KBM-7 (cell line): ENCODE results near the gene NUDT13.

Experiments used
- DNase-seq: peaks from one replicate; pipeline ENCODE4 v3.0.0-alpha.2; 2015
- in situ Hi-C: fragments of 300-500 bp; cut with MboI; formaldehyde crosslinking; loops from 2 replicates; pipeline ENCODE4 v1.14.3; 2020; ENCODE audit warnings: low sequenced_read_pairs, low pct_unique_long_range_greater_than_20kb, mixed read lengths

Gene NUDT13

GRCh38 chr10:73110345-73110849 lies at the start of gene NUDT13:
Gene NUDT13 (plus strand): TSS chr10:73110455. CDS start chr10:73114366, 3,911 bp downstream.
- DNase-seq = peak; percentile 92
- in situ Hi-C loops = no loop called here

GRCh38 chr10:73060738-73061635 lies 49.3 kb upstream of the NUDT13 start:
- DNase-seq = peak; percentile 49
- in situ Hi-C loops = no loop called here

- in situ Hi-C loops = no loop called here
- no peak for DNase-seq
Measured at GRCh38 chr10:73061743-73062142, 48.5 kb upstream of the NUDT13 start.

GRCh38 chr10:73065441-73065840 lies 44.8 kb upstream of the NUDT13 start:
- no peak for DNase-seq
- in situ Hi-C loops = no loop called here

- in situ Hi-C loops = no loop called here
Measured at GRCh38 chr10:73073627-73074026, 36.6 kb upstream of the NUDT13 start.

GRCh38 chr10:73075829-73076228 lies 34.4 kb upstream of the NUDT13 start:
- no peak for DNase-seq
- in situ Hi-C loops = no loop called here

More at GRCh38 chr10:73073627-73074026, 36.6 kb upstream of the NUDT13 start:
- DNase-seq = no peak

- DNase-seq = peak; percentile 80
- in situ Hi-C loops = no loop called here
Measured at GRCh38 chr10:73076360-73077183, 33.7 kb upstream of the NUDT13 start.

GRCh38 chr10:73079779-73080541 lies 30.3 kb upstream of the NUDT13 start:
- DNase-seq = no peak
- in situ Hi-C loops = no loop called here

- in situ Hi-C loops = no loop called here
- DNase-seq = no peak
Measured at GRCh38 chr10:73083221-73083620, 27.0 kb upstream of the NUDT13 start.

- in situ Hi-C loops = no loop called here
- DNase-seq = no peak
Measured at GRCh38 chr10:73084209-73084608, 26.0 kb upstream of the NUDT13 start.

GRCh38 chr10:73086816-73087215 lies 23.4 kb upstream of the NUDT13 start:
- in situ Hi-C loops = no loop called here
- DNase-seq = no peak

- DNase-seq = no peak
- in situ Hi-C loops = no loop called here
Measured at GRCh38 chr10:73088304-73088703, 22.0 kb upstream of the NUDT13 start.

GRCh38 chr10:73092830-73093229 lies 17.4 kb upstream of the NUDT13 start:
- in situ Hi-C loops = no loop called here
- DNase-seq = no peak

- no peak for DNase-seq
- in situ Hi-C loops = no loop called here
Measured at GRCh38 chr10:73093922-73094850, 16.1 kb upstream of the NUDT13 start.

GRCh38 chr10:73094986-73095480 lies 15.2 kb upstream of the NUDT13 start:
- no peak for DNase-seq
- in situ Hi-C loops = no loop called here

- in situ Hi-C loops = no loop called here
- peak; percentile 66 for DNase-seq
Measured at GRCh38 chr10:73095481-73096021, 14.7 kb upstream of the NUDT13 start.

- in situ Hi-C loops = no loop called here
- peak; percentile 79 for DNase-seq
Measured at GRCh38 chr10:73096041-73096448, 14.2 kb upstream of the NUDT13 start.
